IMR-90 (cell line): ENCODE measurements around the gene TAF1B. TPM values are rescaled to one million over a fixed set of nuclear protein-coding genes. Genes with fewer than 3 reads are reported as not detected.

ENCODE experiments used
- ATAC-seq: fragments of 200-7000 bp; cut with Tn5 transposase; 2 replicates; pipeline ENCODE4 v1.9.1; 2020; ENCODE audit warnings: low read depth, mild to moderate bottlenecking, moderate library complexity
- BruUV-seq: library from RNA; stranded (reverse); fragments of 400-500 nt; replicated peaks from 2 replicates; lab custom pipeline; 2021; lab: Mats Ljungman, UMichigan
- CTCF ChIA-PET: fragments of 300-600 bp; formaldehyde crosslinking; extraction: SDS; loops from one replicate; lab custom pipeline; 2021; ENCODE audit warnings: antibody characterized with exemption; lab: Yijun Ruan, JAX
- POLR2A ChIA-PET: fragments of 300-600 bp; sonication (Branson Sonifier 250); formaldehyde crosslinking; loops from one replicate; lab custom pipeline; 2022; ENCODE audit warnings: antibody characterized with exemption; ENCODE audit not compliant: unreplicated experiment; lab: Charles Lee
- DNase-seq: peaks from one replicate; pipeline ENCODE4 v3.0.0; 2013
- H2AFZ ChIP-seq: replicated peaks from 2 replicates; pipeline ENCODE3; 2013; ENCODE audit warnings: low read length, mild to moderate bottlenecking; ENCODE audit not compliant: poor library complexity
- H2AK5ac ChIP-seq: 2 replicates; pipeline ENCODE4 v1.6.1; 2013; ENCODE audit warnings: low read depth, low read length, inconsistent platforms
- H2AK9ac ChIP-seq: replicated peaks from 2 replicates; pipeline ENCODE3; 2013; ENCODE audit warnings: mild to moderate bottlenecking, low read depth, low read length, moderate library complexity; ENCODE audit not compliant: poor library complexity
- H2BK120ac ChIP-seq: 2 replicates; pipeline ENCODE4 v1.6.1; 2013; ENCODE audit warnings: low read depth, low read length, inconsistent platforms
- H2BK15ac ChIP-seq: 3 replicates; pipeline ENCODE4 v1.6.1; 2013; ENCODE audit warnings: low read depth, low read length, inconsistent platforms
- H2BK20ac ChIP-seq: 2 replicates; pipeline ENCODE4 v1.6.1; 2013; ENCODE audit warnings: low read depth, mild to moderate bottlenecking, inconsistent platforms, low read length, moderate library complexity
- H2BK5ac ChIP-seq: 2 replicates; pipeline ENCODE4 v1.6.1; 2013; ENCODE audit warnings: mild to moderate bottlenecking, low read depth, low read length, inconsistent platforms; ENCODE audit not compliant: poor library complexity, severe bottlenecking
- H3K14ac ChIP-seq: replicated peaks from 2 replicates; pipeline ENCODE4 v1.6.1; 2013; ENCODE audit warnings: low read depth, low read length, inconsistent platforms
- H3K18ac ChIP-seq: 2 replicates; pipeline ENCODE4 v1.6.1; 2013; ENCODE audit warnings: low read depth, low read length, control low read depth
- H3K23ac ChIP-seq: 2 replicates; pipeline ENCODE4 v1.6.1; 2013; ENCODE audit warnings: low read depth, low read length, inconsistent platforms
- H3K27ac ChIP-seq: 2 replicates; pipeline ENCODE4 v1.5.1; 2013; ENCODE audit warnings: mild to moderate bottlenecking, control low read depth, low read length; ENCODE audit not compliant: insufficient read depth
- H3K27me3 ChIP-seq: 2 replicates; pipeline ENCODE4 v1.6.1; 2013; ENCODE audit warnings: low read length; ENCODE audit not compliant: control insufficient read depth, insufficient read depth
- H3K36me3 ChIP-seq: 2 replicates; pipeline ENCODE4 v1.6.1; 2013; ENCODE audit warnings: low read length, mixed read lengths; ENCODE audit not compliant: control insufficient read depth, insufficient read depth
- H3K4ac ChIP-seq: 2 replicates; pipeline ENCODE4 v1.6.1; 2013; ENCODE audit warnings: low read depth, low read length, inconsistent platforms
- H3K4me1 ChIP-seq: 2 replicates; pipeline ENCODE4 v1.6.1; 2013; ENCODE audit warnings: low read length, mixed read lengths; ENCODE audit not compliant: control insufficient read depth, insufficient read depth
- H3K4me2 ChIP-seq: 2 replicates; pipeline ENCODE4 v1.6.1; 2013; ENCODE audit warnings: low read depth, mild to moderate bottlenecking, control low read depth, low read length, moderate library complexity
- H3K4me3 ChIP-seq: 2 replicates; pipeline ENCODE4 v1.5.1; 2013; ENCODE audit warnings: low read depth, mild to moderate bottlenecking, control low read depth, low read length, moderate library complexity; ENCODE audit not compliant: insufficient read depth
- H3K56ac ChIP-seq: 2 replicates; pipeline ENCODE4 v1.6.1; 2013; ENCODE audit warnings: low read length, inconsistent platforms; ENCODE audit not compliant: insufficient read depth; ENCODE audit errors: extremely low read depth
- H3K79me1 ChIP-seq, 2 experiments: 2 replicates each; pipeline ENCODE4 v1.6.1; 2013; ENCODE audit warnings: low read length in 2 of 2, inconsistent platforms in 1 of 2, low read depth in 1 of 2
- H3K9ac ChIP-seq: 2 replicates; pipeline ENCODE4 v1.6.1; 2013; ENCODE audit warnings: low read depth, low read length, control low read depth
- H3K9me1 ChIP-seq: 2 replicates; pipeline ENCODE4 v1.6.1; 2013; ENCODE audit warnings: low read length, inconsistent platforms; ENCODE audit not compliant: insufficient read depth
- H3K9me3 ChIP-seq: 2 replicates; pipeline ENCODE4 v1.6.1; 2013; ENCODE audit warnings: low read length; ENCODE audit not compliant: control insufficient read depth, insufficient read depth
- H4K20me1 ChIP-seq: 2 replicates; pipeline ENCODE4 v1.6.1; 2013; ENCODE audit warnings: low read length, inconsistent platforms; ENCODE audit not compliant: insufficient read depth
- H4K5ac ChIP-seq: 2 replicates; pipeline ENCODE4 v1.6.1; 2013; ENCODE audit warnings: mild to moderate bottlenecking, low read depth, low read length, control low read depth
- H4K8ac ChIP-seq, 2 experiments: 2 replicates each; pipeline ENCODE4 v1.6.1; 2013; ENCODE audit warnings: low read depth in 2 of 2, low read length in 2 of 2, control low read depth in 1 of 2, inconsistent platforms in 1 of 2
- H4K91ac ChIP-seq: 2 replicates; pipeline ENCODE4 v1.6.1; 2013; ENCODE audit warnings: low read depth, low read length, inconsistent platforms; ENCODE audit not compliant: insufficient read depth
- MAFK ChIP-seq: IDR thresholded peaks from 2 replicates; pipeline ENCODE4 v1.6.1; 2012; ENCODE audit warnings: low read depth, low read length, improper control_type of control experiment
- MAZ ChIP-seq: IDR thresholded peaks from 2 replicates; pipeline ENCODE4 v1.6.1; 2012; ENCODE audit warnings: low read depth, mild to moderate bottlenecking, low read length, improper control_type of control experiment, moderate library complexity, borderline replicate concordance
- NFE2L2 ChIP-seq: fragments of 150-350 bp; IDR thresholded peaks from 2 replicates; pipeline ENCODE4 v1.6.1; 2016; ENCODE audit warnings: low read depth, mild to moderate bottlenecking, low read length
- RAD21 ChIP-seq: IDR thresholded peaks from 2 replicates; pipeline ENCODE4 v1.6.1; 2012; ENCODE audit warnings: low read length, improper control_type of control experiment
- RFX5 ChIP-seq: IDR thresholded peaks from 2 replicates; pipeline ENCODE4 v1.8.0; 2012; ENCODE audit warnings: low read depth, mild to moderate bottlenecking, low read length, moderate library complexity
- USF2 ChIP-seq: fragments of 150-350 bp; IDR thresholded peaks from 2 replicates; pipeline ENCODE4 v1.6.1; 2017; ENCODE audit warnings: mild to moderate bottlenecking, antibody characterized with exemption, low read length, low read depth
- WGBS, 2 experiments: methylation state at CpG; one replicate each; pipeline versions ENCODE4 v1.1.5 to v1.1.7; 2013; ENCODE audit warnings: missing lambda C conversion rate in 2 of 2; ENCODE audit not compliant: insufficient read length in 1 of 2; ENCODE audit errors: extremely low coverage in 2 of 2; 5-methylcytosine and 5-hydroxymethylcytosine counted together
- dilution Hi-C: fragments of 300-500 bp; cut with HindIII; formaldehyde crosslinking; loops from one replicate; pipeline ENCODE4 v1.14.3; 2018; ENCODE audit warnings: low sequenced_read_pairs; ENCODE audit not compliant: unreplicated experiment
- in situ Hi-C: fragments of 300-500 bp; cut with MboI; formaldehyde crosslinking; loops from 3 replicates; pipeline ENCODE4 v1.14.3; 2019; ENCODE audit warnings: low sequenced_read_pairs, inconsistent platforms, mixed read lengths
- intact Hi-C: fragments of 100-400 bp; cut with micrococcal nuclease; formaldehyde crosslinking; loops from 2 replicates; pipeline ENCODE4 v1.10.0; 2022
- polyA plus RNA-seq, 3 experiments: library from polyadenylated mRNA; depleted of rRNA; stranded (reverse); fragments of >200 nt; gene quantifications; 2 replicates each; pipeline ENCODE4 v1.2.3, GENCODE V29; 2012; ENCODE audit warnings: low replicate concordance in 1 of 3
- total RNA-seq: library from RNA; depleted of rRNA; stranded (reverse); fragments of >200 nt; gene quantifications from 2 replicates; pipeline ENCODE4 v1.2.3, GENCODE V29; 2012

Gene TAF1B
- total and polyA plus RNA-seq, 2 of the 4 experiments (the other 2 are of a cell fraction) = 8.4 to 19.9 TPM

GRCh38 chr2:9905413-9905812 lies 62.1 kb downstream of the TAF1B start:
- TF ChIP-seq NFE2L2 = no peak
- no peak for TF ChIP-seq RFX5
- TF ChIP-seq MAFK = no peak
- no peak for TF ChIP-seq MAZ
- TF ChIP-seq RAD21 = no peak
- TF ChIP-seq USF2 = no peak
- H2BK120ac ChIP-seq = no peak overlapping the region
- no peak overlapping the region for H4K91ac ChIP-seq
- H2BK15ac ChIP-seq = no peak overlapping the region
- peaks cover 2% of the 10 kb centered on the region; the same call in 1 of the 2 replicates for H3K4me1 ChIP-seq
- no peak overlapping the region for H4K8ac ChIP-seq
- ATAC-seq = no peak
- H3K4me3 ChIP-seq = no peak overlapping the region
- POLR2A ChIA-PET = no interaction called here
- H4K20me1 ChIP-seq = peaks cover 4% of the 10 kb centered on the region; the same call in 1 of the 2 replicates
- dilution Hi-C loops = no loop called here
- no peak overlapping the region for H2BK20ac ChIP-seq
- H3K4ac ChIP-seq = no peak overlapping the region
- H2BK5ac ChIP-seq = no peak overlapping the region
- no peak for DNase-seq
- no peak overlapping the region for H4K5ac ChIP-seq
- in situ Hi-C loops = no loop called here
- no peak overlapping the region for H3K14ac ChIP-seq
- H2AFZ ChIP-seq = no peak overlapping the region
- H3K9me3 ChIP-seq = no peaks in the 10 kb centered on the region
- no TSS peak for BruUV-seq
- H3K23ac ChIP-seq = no peak overlapping the region
- peaks cover 7 to 16% of the 10 kb centered on the region in 2 experiments; a peak in 3 of 4 replicates for H3K79me1 ChIP-seq
- no peak overlapping the region for H3K27ac ChIP-seq
- H2AK5ac ChIP-seq = no peak overlapping the region
- no peak overlapping the region for H2AK9ac ChIP-seq
- WGBS, 2 experiments = no CpG with 5 or more reads among the region's 1 CpG
- no peak overlapping the region for H3K18ac ChIP-seq
- H3K9ac ChIP-seq = no peak overlapping the region
- H3K9me1 ChIP-seq = peaks cover 5% of the 10 kb centered on the region; the same call in 1 of the 2 replicates
- CTCF ChIA-PET = interaction anchor here (0.5 kb wide), 1 partner anchor 25 kb away, joined by 3 read pairs; no protein-coding TSS in a partner anchor
- no peaks in the 10 kb centered on the region for H3K27me3 ChIP-seq
- no peak overlapping the region for H3K56ac ChIP-seq
- no peak overlapping the region for H3K4me2 ChIP-seq
- intact Hi-C loops = no loop called here
- 0 out of 2 replicates have a peak, but pooled peaks cover 1% of the 10 kb centered on the region for H3K36me3 ChIP-seq
